Mesendoderm (in vitro differentiated cells): ENCODE data around the gene PLAA. TPM values are rescaled to one million over a fixed set of nuclear protein-coding genes. Genes with fewer than 3 reads are reported as not detected.

Source experiments
- DNase-seq: peaks from one replicate; pipeline ENCODE4 v3.0.0; 2013
- H2AK5ac ChIP-seq: 2 replicates; pipeline ENCODE4 v1.6.1; 2013; ENCODE audit warnings: low read length, inconsistent platforms
- H2BK120ac ChIP-seq: 2 replicates; pipeline ENCODE4 v1.6.1; 2013; ENCODE audit warnings: low read depth, mild to moderate bottlenecking, low read length, moderate library complexity, mixed read lengths
- H2BK15ac ChIP-seq: replicated peaks from 2 replicates; pipeline ENCODE4 v1.6.1; 2013; ENCODE audit warnings: low read depth, mild to moderate bottlenecking, moderate library complexity
- H2BK5ac ChIP-seq: 2 replicates; pipeline ENCODE4 v1.6.1; 2013; ENCODE audit warnings: low read length, inconsistent platforms
- H3K18ac ChIP-seq: 2 replicates; pipeline ENCODE4 v1.6.1; 2013; ENCODE audit warnings: mild to moderate bottlenecking, low read length, mixed read lengths
- H3K23ac ChIP-seq: one replicate; pipeline ENCODE4 v1.6.1; 2013; ENCODE audit warnings: low read length
- H3K27ac ChIP-seq: 2 replicates; pipeline ENCODE4 v1.5.1; 2013; ENCODE audit warnings: low read depth, mild to moderate bottlenecking, inconsistent platforms, low read length, moderate library complexity
- H3K27me3 ChIP-seq: 2 replicates; pipeline ENCODE4 v1.6.1; 2013; ENCODE audit warnings: low read length, control low read depth, mild to moderate bottlenecking, inconsistent platforms; ENCODE audit not compliant: insufficient read depth, poor library complexity
- H3K36me3 ChIP-seq: 2 replicates; pipeline ENCODE4 v1.6.1; 2013; ENCODE audit warnings: low read length, inconsistent platforms; ENCODE audit not compliant: control insufficient read depth, insufficient read depth
- H3K4ac ChIP-seq: one replicate; pipeline ENCODE4 v1.6.1; 2013; ENCODE audit warnings: low read depth, mild to moderate bottlenecking, low read length, moderate library complexity
- H3K4me1 ChIP-seq: 2 replicates; pipeline ENCODE4 v1.6.1; 2013; ENCODE audit warnings: low read depth, low read length, inconsistent platforms; ENCODE audit not compliant: control insufficient read depth
- H3K4me2 ChIP-seq: 2 replicates; pipeline ENCODE4 v1.6.1; 2013; ENCODE audit warnings: low read length
- H3K4me3 ChIP-seq: 2 replicates; pipeline ENCODE4 v1.5.1; 2013; ENCODE audit warnings: mild to moderate bottlenecking, low read length
- H3K56ac ChIP-seq: one replicate; pipeline ENCODE4 v1.6.1; 2013; ENCODE audit warnings: low read length
- H3K79me1 ChIP-seq: 2 replicates; pipeline ENCODE4 v1.6.1; 2013; ENCODE audit warnings: low read length, inconsistent platforms
- H3K79me2 ChIP-seq: 2 replicates; pipeline ENCODE4 v1.6.1; 2013; ENCODE audit warnings: mild to moderate bottlenecking, low read length; ENCODE audit not compliant: control insufficient read depth, insufficient read depth
- H3K9ac ChIP-seq: 2 replicates; pipeline ENCODE4 v1.6.1; 2013; ENCODE audit warnings: low read length, inconsistent platforms
- H4K5ac ChIP-seq: one replicate; pipeline ENCODE4 v1.6.1; 2013; ENCODE audit warnings: low read length
- H4K8ac ChIP-seq: one replicate; pipeline ENCODE4 v1.6.1; 2013; ENCODE audit warnings: low read depth, mild to moderate bottlenecking, control low read depth, low read length, moderate library complexity
- WGBS: extraction: QIAGEN DNeasy Blood & Tissue Kit; methylation state at CpG from one replicate; pipeline ENCODE4 v1.1.7; 2013; ENCODE audit warnings: low lambda C conversion rate, missing lambda C conversion rate; ENCODE audit not compliant: insufficient coverage; ENCODE audit errors: extremely low coverage; 5-methylcytosine and 5-hydroxymethylcytosine counted together
- small RNA-seq: library from polyadenylated mRNA; stranded (forward); fragments of <200 nt; extraction: miRNeasy Mini kit (QIAGEN cat#:217004); gene quantifications from one replicate; pipeline ENCODE3, GENCODE V24; 2013; ENCODE audit not compliant: insufficient read depth

PLAA gene

GRCh38 chr9:26870292-26870691 lies 76.8 kb downstream of the PLAA start:
- no CpG with 5 or more reads among the region's 8 CpGs for WGBS
- H3K27ac ChIP-seq = no peak overlapping the region

GRCh38 chr9:26863074-26863473 lies 84.0 kb downstream of the PLAA start:
- whole genome bisulfite sequencing = no CpG with 5 or more reads among the region's 1 CpG
- H2AK5ac ChIP-seq = no peak overlapping the region

More at GRCh38 chr9:26870292-26870691, 76.8 kb downstream of the PLAA start:
- Histone ChIP-seq H2BK15ac (no peak overlapping the region), H4K8ac (no peak overlapping the region), H3K4me1 (no peaks in the 10 kb centered on the region), H3K4me2 (no peak overlapping the region), H3K79me1 (no peaks in the 10 kb centered on the region), H3K36me3 (no peaks in the 10 kb centered on the region), H3K9ac (no peak overlapping the region), H3K18ac (no peak overlapping the region), H3K56ac (no peak overlapping the region), H2BK5ac (no peak overlapping the region), H3K4ac (no peak overlapping the region), H4K5ac (no peak overlapping the region), H3K79me2 (no peaks in the 10 kb centered on the region), H2BK120ac (no peak overlapping the region), H2AK5ac (no peak overlapping the region), H3K4me3 (no peak overlapping the region), H3K27me3 (no peaks in the 10 kb centered on the region), H3K23ac (no peak overlapping the region)
- DNase-seq = no peak

GRCh38 chr9:26856413-26857032 lies 90.5 kb downstream of the PLAA start:
- Histone ChIP-seq H3K4me1 (no peaks in the 10 kb centered on the region), H2BK15ac (no peak overlapping the region), H3K36me3 (peaks cover 3% of the 10 kb centered on the region), H2AK5ac (no peak overlapping the region), H3K23ac (no peak overlapping the region), H3K9ac (no peak overlapping the region), H3K79me1 (peaks cover 3% of the 10 kb centered on the region), H3K79me2 (no peaks in the 10 kb centered on the region), H2BK5ac (no peak overlapping the region), H2BK120ac (no peak overlapping the region), H3K18ac (no peak overlapping the region), H3K27me3 (no peaks in the 10 kb centered on the region), H4K8ac (no peak overlapping the region), H4K5ac (no peak overlapping the region), H3K4me3 (no peak overlapping the region), H3K4me2 (no peak overlapping the region), H3K56ac (no peak overlapping the region), H3K27ac (no peak overlapping the region), H3K4ac (no peak overlapping the region)
- DNase-seq = peak; percentile 82
- 100% methylated on average over 1 of the region's 1 CpG for WGBS

More at GRCh38 chr9:26863074-26863473, 84.0 kb downstream of the PLAA start:
- Histone ChIP-seq H3K4me2 (no peak overlapping the region), H2BK5ac (no peak overlapping the region), H3K56ac (no peak overlapping the region), H3K36me3 (peaks cover 3% of the 10 kb centered on the region), H3K4ac (no peak overlapping the region), H4K5ac (no peak overlapping the region), H4K8ac (no peak overlapping the region), H3K4me1 (no peaks in the 10 kb centered on the region), H3K9ac (no peak overlapping the region), H3K27me3 (no peaks in the 10 kb centered on the region), H3K27ac (no peak overlapping the region), H3K79me1 (no peaks in the 10 kb centered on the region), H3K4me3 (no peak overlapping the region), H2BK120ac (no peak overlapping the region), H3K18ac (no peak overlapping the region), H3K79me2 (no peaks in the 10 kb centered on the region), H2BK15ac (no peak overlapping the region), H3K23ac (no peak overlapping the region)
- DNase-seq = peak; percentile 21

Small RNAs within 50 kb of the gene (small RNA-seq; reads per million reads assigned to genes)
- not detected for gene RN7SL100P
